Trophoblast cell (in vitro differentiated cells and primary cell): ENCODE results near the gene VRK3.

Experiments
- DNase-seq, 2 donors: peaks; one replicate each; pipeline ENCODE4 v3.0.0-alpha.2; 2016
- H2AFZ ChIP-seq: 2 replicates; pipeline ENCODE4 v1.6.1; 2013; ENCODE audit warnings: low read length, moderate library complexity, mild to moderate bottlenecking; ENCODE audit not compliant: insufficient read depth, poor library complexity
- H2AK5ac ChIP-seq: 2 replicates; pipeline ENCODE4 v1.6.1; 2013; ENCODE audit warnings: mild to moderate bottlenecking, low read length
- H2BK120ac ChIP-seq: 2 replicates; pipeline ENCODE4 v1.6.1; 2013; ENCODE audit warnings: low read length, mild to moderate bottlenecking, moderate library complexity; ENCODE audit not compliant: insufficient read depth, poor library complexity
- H2BK12ac ChIP-seq: 2 replicates; pipeline ENCODE4 v1.6.1; 2013; ENCODE audit warnings: mild to moderate bottlenecking, low read length, moderate library complexity
- H2BK5ac ChIP-seq: 2 replicates; pipeline ENCODE4 v1.6.1; 2013; ENCODE audit warnings: low read length, low read depth, moderate library complexity, mild to moderate bottlenecking; ENCODE audit not compliant: poor library complexity
- H3K14ac ChIP-seq: 2 replicates; pipeline ENCODE4 v1.6.1; 2013; ENCODE audit warnings: mild to moderate bottlenecking, low read length
- H3K18ac ChIP-seq: 2 replicates; pipeline ENCODE4 v1.6.1; 2013; ENCODE audit warnings: mild to moderate bottlenecking, low read length
- H3K23ac ChIP-seq: 2 replicates; pipeline ENCODE4 v1.6.1; 2013; ENCODE audit warnings: low read length
- H3K27ac ChIP-seq: 2 replicates; pipeline ENCODE4 v1.5.1; 2013; ENCODE audit warnings: low read depth, mild to moderate bottlenecking, inconsistent platforms, low read length, moderate library complexity
- H3K27me3 ChIP-seq: 2 replicates; pipeline ENCODE4 v1.6.1; 2013; ENCODE audit warnings: inconsistent platforms, mild to moderate bottlenecking, low read length, moderate library complexity; ENCODE audit not compliant: insufficient read depth
- H3K36me3 ChIP-seq, 2 experiments: 1 replicate in 1 of 2; 2 replicates in 1 of 2; pipeline ENCODE4 v1.6.1; 2013; ENCODE audit warnings: low read length in 2 of 2, mild to moderate bottlenecking in 2 of 2, moderate library complexity in 1 of 2; ENCODE audit not compliant: insufficient read depth in 2 of 2, control insufficient read depth in 1 of 2
- H3K4ac ChIP-seq: 2 replicates; pipeline ENCODE4 v1.6.1; 2013; ENCODE audit warnings: low read depth, mild to moderate bottlenecking, low read length, moderate library complexity
- H3K4me1 ChIP-seq, 2 experiments: 1 replicate in 1 of 2; 2 replicates in 1 of 2; pipeline ENCODE4 v1.6.1; 2013; ENCODE audit warnings: low read length in 2 of 2, mild to moderate bottlenecking in 2 of 2, moderate library complexity in 1 of 2; ENCODE audit not compliant: insufficient read depth in 2 of 2, control insufficient read depth in 1 of 2
- H3K4me2 ChIP-seq: 2 replicates; pipeline ENCODE4 v1.6.1; 2013; ENCODE audit warnings: inconsistent platforms, mild to moderate bottlenecking, low read length, moderate library complexity
- H3K4me3 ChIP-seq: 2 replicates; pipeline ENCODE4 v1.5.1; 2013; ENCODE audit warnings: mild to moderate bottlenecking, low read depth, low read length, inconsistent platforms
- H3K79me1 ChIP-seq: one replicate; pipeline ENCODE4 v1.6.1; 2013; ENCODE audit warnings: low read length
- H3K79me2 ChIP-seq: 2 replicates; pipeline ENCODE4 v1.6.1; 2013; ENCODE audit warnings: low read length, mild to moderate bottlenecking; ENCODE audit not compliant: control insufficient read depth, insufficient read depth, poor library complexity
- H3K9ac ChIP-seq: 2 replicates; pipeline ENCODE4 v1.6.1; 2013; ENCODE audit warnings: mild to moderate bottlenecking, low read length
- H3K9me3 ChIP-seq: 2 replicates; pipeline ENCODE4 v1.6.1; 2013; ENCODE audit warnings: low read depth, mild to moderate bottlenecking, control low read depth, inconsistent platforms, low read length; ENCODE audit not compliant: insufficient read depth
- H4K12ac ChIP-seq: 2 replicates; pipeline ENCODE4 v1.6.1; 2013; ENCODE audit warnings: low read depth, mild to moderate bottlenecking, low read length, moderate library complexity
- H4K8ac ChIP-seq: 2 replicates; pipeline ENCODE4 v1.6.1; 2013; ENCODE audit warnings: low read depth, mild to moderate bottlenecking, low read length, moderate library complexity
- H4K91ac ChIP-seq: one replicate; pipeline ENCODE4 v1.6.1; 2013; ENCODE audit warnings: low read depth, mild to moderate bottlenecking, low read length, moderate library complexity
- WGBS: extraction: QIAGEN DNeasy Blood & Tissue Kit; methylation state at CpG from one replicate; pipeline ENCODE4 v1.1.7; 2013; ENCODE audit warnings: missing lambda C conversion rate; ENCODE audit not compliant: insufficient read length, insufficient coverage; ENCODE audit errors: extremely low coverage; 5-methylcytosine and 5-hydroxymethylcytosine counted together

Gene VRK3

DNA sequence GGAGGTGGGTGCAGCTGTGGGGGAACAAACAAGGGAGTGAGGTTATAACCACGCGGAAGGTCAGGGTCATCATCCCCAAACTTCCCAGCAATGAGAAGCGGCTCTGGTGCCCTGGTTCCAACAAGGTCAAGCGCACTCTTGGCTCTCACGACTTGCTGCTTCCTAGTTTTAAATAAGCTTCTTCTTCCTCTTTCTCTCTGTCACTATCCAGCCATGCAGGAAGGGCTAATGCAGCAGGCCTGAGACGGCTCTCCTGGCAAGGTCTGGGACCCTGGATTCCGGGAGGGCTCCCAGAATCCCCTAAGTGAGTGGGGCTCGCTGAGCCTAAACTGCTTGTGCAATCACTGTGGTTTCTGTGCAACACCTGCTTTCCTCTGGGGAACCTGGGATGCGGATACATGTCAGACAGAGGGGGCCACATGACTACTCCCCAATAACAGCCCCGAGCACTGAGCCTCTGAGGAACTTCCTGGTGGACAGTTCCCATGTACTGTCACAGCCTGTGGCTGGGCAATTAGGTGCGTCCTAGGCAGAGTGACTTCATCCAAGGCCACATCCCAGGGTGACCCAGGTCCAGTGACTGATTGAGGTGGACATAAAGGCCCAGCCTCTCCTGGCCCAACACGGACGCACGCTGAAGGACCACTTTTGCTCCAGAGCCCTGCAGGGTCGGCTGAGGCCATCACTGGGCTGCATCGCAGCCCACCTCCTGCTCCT is 24.2 kb downstream of the VRK3 start:
- Histone ChIP-seq H3K4ac (no peak overlapping the region), H2AFZ (no peak overlapping the region), H2AK5ac (no peak overlapping the region), H3K36me3 (peaks cover 63 to 75% of the 10 kb centered on the region in 2 experiments), H3K27me3 (no peaks in the 10 kb centered on the region), H3K4me3 (no peak overlapping the region), H3K18ac (no peak overlapping the region), H3K27ac (no peak overlapping the region), H4K91ac (no peak overlapping the region), H3K79me2 (no peaks in the 10 kb centered on the region), H2BK5ac (no peak overlapping the region), H2BK12ac (no peak overlapping the region), H2BK120ac (no peak overlapping the region), H3K23ac (no peak overlapping the region), H4K12ac (no peak overlapping the region), H3K9ac (no peak overlapping the region), H3K14ac (no peak overlapping the region), H3K4me2 (no peak overlapping the region), H3K79me1 (no peaks in the 10 kb centered on the region), H4K8ac (no peak overlapping the region), H3K4me1 (no peaks in the 10 kb centered on the region), H3K9me3 (no peaks in the 10 kb centered on the region)
- WGBS = no CpG with 5 or more reads among the region's 16 CpGs
- DNase-seq = no peak

DNA sequence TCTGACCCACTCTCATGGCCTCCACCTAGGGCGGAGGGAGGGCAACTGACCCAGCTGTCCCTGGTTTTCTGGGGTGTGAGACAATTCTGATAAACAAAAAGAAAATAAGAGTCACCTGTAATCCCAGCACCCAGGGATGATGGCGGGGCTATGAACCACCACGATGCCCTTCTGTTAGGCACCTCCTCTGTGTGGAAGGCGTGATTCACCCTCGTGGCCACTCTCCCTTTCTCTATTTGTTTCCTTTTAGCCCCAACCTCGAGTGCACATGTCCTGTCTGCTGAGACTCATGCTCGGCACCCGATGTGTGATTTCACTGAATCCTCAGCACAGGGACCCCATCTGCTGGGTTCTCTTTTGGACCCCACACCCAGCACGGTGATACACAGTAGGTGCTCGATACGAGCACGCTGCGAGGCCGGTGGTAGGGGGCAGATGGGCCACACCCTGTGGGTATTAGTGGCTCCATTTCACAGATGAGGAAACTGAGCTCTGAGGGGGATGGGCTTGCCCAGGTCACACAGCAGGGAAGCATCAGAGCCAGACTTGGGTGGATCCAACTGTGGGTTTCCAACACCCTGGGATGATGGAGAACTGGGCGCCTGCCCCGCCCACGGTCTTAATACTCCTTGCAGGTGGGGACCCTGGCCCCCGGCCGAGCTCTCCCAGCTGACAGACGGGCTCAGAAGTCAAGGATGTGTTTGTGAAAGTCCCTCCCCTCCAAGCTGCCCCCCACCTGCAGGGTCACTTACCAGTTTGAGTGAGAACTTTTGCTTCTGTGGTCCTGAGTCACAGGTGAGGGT is 24.9 kb downstream of the VRK3 start:
- no peak overlapping the region for H4K8ac ChIP-seq
- H3K9me3 ChIP-seq = no peaks in the 10 kb centered on the region
- H3K27ac ChIP-seq = no peak overlapping the region
- H3K9ac ChIP-seq = no peak overlapping the region
- peaks cover 63 to 73% of the 10 kb centered on the region in 2 experiments for H3K36me3 ChIP-seq
- H3K4me2 ChIP-seq = no peak overlapping the region
- H3K4me3 ChIP-seq = no peak overlapping the region
- no peaks in the 10 kb centered on the region for H3K27me3 ChIP-seq
- no peaks in the 10 kb centered on the region for H3K4me1 ChIP-seq
- no peak overlapping the region for H2BK12ac ChIP-seq
- WGBS = no CpG with 5 or more reads among the region's 20 CpGs
- H3K79me2 ChIP-seq = no peaks in the 10 kb centered on the region
- no peak overlapping the region for H2AK5ac ChIP-seq
- no peaks in the 10 kb centered on the region for H3K79me1 ChIP-seq
- no peak overlapping the region for H3K23ac ChIP-seq
- no peak overlapping the region for H2BK5ac ChIP-seq
- H3K18ac ChIP-seq = no peak overlapping the region
- DNase-seq = no peak
- H2AFZ ChIP-seq = no peak overlapping the region
- no peak overlapping the region for H3K4ac ChIP-seq
- no peak overlapping the region for H2BK120ac ChIP-seq
- H4K12ac ChIP-seq = no peak overlapping the region
- H3K14ac ChIP-seq = no peak overlapping the region
- H4K91ac ChIP-seq = no peak overlapping the region

DNA sequence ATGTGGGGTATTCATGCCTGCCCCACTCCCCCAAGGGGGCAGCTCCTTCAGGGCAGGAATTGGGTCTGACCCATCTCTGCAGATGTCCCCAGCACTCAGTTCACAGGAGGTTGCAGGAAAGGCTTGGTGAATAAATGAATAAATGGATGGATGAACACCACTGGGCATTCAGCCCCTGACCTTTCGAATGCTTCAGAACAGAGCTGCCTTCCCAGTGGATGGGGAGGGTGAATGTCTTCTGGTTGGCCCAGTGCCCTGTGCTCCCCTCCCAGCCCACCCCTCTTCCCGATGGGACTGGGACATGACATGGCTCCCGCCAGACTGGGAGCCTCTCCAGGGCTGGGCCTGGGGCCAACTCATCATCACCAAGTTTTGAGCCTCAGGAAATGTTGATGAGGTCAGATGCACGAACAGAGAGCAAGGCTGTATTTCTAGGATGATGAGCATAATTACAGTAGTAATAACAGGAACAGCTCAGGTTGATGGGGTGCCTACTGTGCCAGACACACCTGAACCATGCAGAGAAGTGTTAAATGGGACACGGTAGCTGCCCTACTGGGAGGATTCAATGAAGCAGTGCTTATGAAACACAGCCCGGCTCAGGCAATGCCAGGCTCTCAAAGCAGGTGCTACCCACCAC is 25.7 kb downstream of the VRK3 start:
- H4K12ac ChIP-seq = no peak overlapping the region
- no peak overlapping the region for H3K4me3 ChIP-seq
- H4K91ac ChIP-seq = no peak overlapping the region
- no peak overlapping the region for H3K23ac ChIP-seq
- H3K27ac ChIP-seq = no peak overlapping the region
- no peak overlapping the region for H2BK120ac ChIP-seq
- H4K8ac ChIP-seq = no peak overlapping the region
- H3K36me3 ChIP-seq = peaks cover 64 to 75% of the 10 kb centered on the region in 2 experiments
- no peak overlapping the region for H2AFZ ChIP-seq
- no peak overlapping the region for H3K4ac ChIP-seq
- no peak overlapping the region for H3K18ac ChIP-seq
- no peak for DNase-seq
- H3K79me2 ChIP-seq = no peaks in the 10 kb centered on the region
- H3K4me1 ChIP-seq = no peaks in the 10 kb centered on the region
- H3K4me2 ChIP-seq = no peak overlapping the region
- H3K14ac ChIP-seq = no peak overlapping the region
- H3K27me3 ChIP-seq = no peaks in the 10 kb centered on the region
- H3K79me1 ChIP-seq = no peaks in the 10 kb centered on the region
- no peak overlapping the region for H2BK5ac ChIP-seq
- H2BK12ac ChIP-seq = no peak overlapping the region
- no peak overlapping the region for H3K9ac ChIP-seq
- no peak overlapping the region for H2AK5ac ChIP-seq
- no peaks in the 10 kb centered on the region for H3K9me3 ChIP-seq
- no CpG with 5 or more reads among the region's 6 CpGs for WGBS

DNA sequence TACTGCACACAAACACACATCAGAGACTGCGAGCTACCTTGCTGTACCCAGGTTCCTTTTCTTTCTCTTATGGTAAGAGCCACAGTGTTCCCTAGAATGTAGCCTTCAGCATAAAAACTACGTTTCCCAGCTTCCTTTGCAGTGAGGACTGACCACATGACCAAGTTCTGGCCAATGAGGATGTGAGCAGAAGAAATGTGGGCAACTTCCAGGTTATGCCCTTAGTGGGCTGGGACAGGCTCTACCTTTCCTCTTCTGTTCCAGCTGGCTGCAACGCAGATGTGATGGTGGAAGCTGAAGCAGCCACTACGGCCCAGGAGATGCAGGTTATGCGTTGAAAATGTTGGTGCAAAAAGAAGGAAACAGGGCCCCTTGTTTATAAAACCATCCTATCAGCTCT is 27.5 kb downstream of the VRK3 start:
- no peak overlapping the region for H3K14ac ChIP-seq
- H3K4ac ChIP-seq = no peak overlapping the region
- no peak overlapping the region for H2AFZ ChIP-seq
- no peaks in the 10 kb centered on the region for H3K79me2 ChIP-seq
- H3K27ac ChIP-seq = no peak overlapping the region
- peak in 1 of 2 donors; percentile 60 for DNase-seq
- no peaks in the 10 kb centered on the region for H3K4me1 ChIP-seq
- H3K18ac ChIP-seq = no peak overlapping the region
- no CpG with 5 or more reads among the region's 5 CpGs for WGBS
- H2BK5ac ChIP-seq = no peak overlapping the region
- H2BK120ac ChIP-seq = no peak overlapping the region
- H2BK12ac ChIP-seq = no peak overlapping the region
- H4K8ac ChIP-seq = no peak overlapping the region
- no peak overlapping the region for H4K91ac ChIP-seq
- peaks cover 70 to 77% of the 10 kb centered on the region in 2 experiments for H3K36me3 ChIP-seq
- no peak overlapping the region for H3K4me2 ChIP-seq
- no peak overlapping the region for H2AK5ac ChIP-seq
- H3K9ac ChIP-seq = no peak overlapping the region
- H3K79me1 ChIP-seq = no peaks in the 10 kb centered on the region
- no peak overlapping the region for H4K12ac ChIP-seq
- no peak overlapping the region for H3K4me3 ChIP-seq
- no peak overlapping the region for H3K23ac ChIP-seq
- H3K9me3 ChIP-seq = no peaks in the 10 kb centered on the region
- H3K27me3 ChIP-seq = no peaks in the 10 kb centered on the region
